Fibroblast of villous mesenchyme (primary cell): Measurements from ENCODE around the gene TOMM22. TPM values are rescaled to one million over a fixed set of nuclear protein-coding genes. Genes with fewer than 3 reads are reported as not detected.
A peak's percentile ranks its signal among the peaks of the same experiment; 100 is the strongest.

Experiments used
- DNase-seq: peaks from one replicate; pipeline ENCODE4 v3.0.0-alpha.2; 2010; ENCODE audit warnings: low read depth
- H3K4me3 ChIP-seq: 2 replicates; pipeline ENCODE4 v1.5.1; 2011; ENCODE audit warnings: low read depth, mild to moderate bottlenecking, low read length
- CTCF ChIP-seq: IDR thresholded peaks from 2 replicates; pipeline ENCODE4 v1.5.1; 2012; ENCODE audit warnings: low read depth, mild to moderate bottlenecking, low read length; ENCODE audit not compliant: insufficient read depth
- total RNA-seq: library from RNA; depleted of rRNA; stranded (reverse); fragments of >200 nt; gene quantifications from 2 replicates; pipeline ENCODE4 v1.2.3, GENCODE V29; 2012

Gene TOMM22
- total RNA-seq, 1 donor = 88.9 TPM

- no peak for TF ChIP-seq CTCF
- H3K4me3 ChIP-seq = no peak overlapping the region
- DNase-seq = no peak
These were observed 6.9 kb upstream of the TOMM22 start for GRCh38 chr22:38674888-38675287.

GRCh38 chr22:38675833-38676232, 5.9 kb upstream of the TOMM22 start:
- TF ChIP-seq CTCF = no peak
- DNase-seq = no peak
- no peak overlapping the region for H3K4me3 ChIP-seq

GRCh38 chr22:38684895-38685294, 3.1 kb downstream of the TOMM22 start:
- no peak for DNase-seq
- TF ChIP-seq CTCF = no peak

GRCh38 chr22:38685761-38686160, 4.0 kb downstream of the TOMM22 start:
- no peak for TF ChIP-seq CTCF
- DNase-seq = no peak
- no peak overlapping the region for H3K4me3 ChIP-seq

More at GRCh38 chr22:38684895-38685294, 3.1 kb downstream of the TOMM22 start:
- no peak overlapping the region for H3K4me3 ChIP-seq

GRCh38 chr22:38689651-38690050, 7.9 kb downstream of the TOMM22 start:
- no peak overlapping the region for H3K4me3 ChIP-seq
- no peak for DNase-seq
- TF ChIP-seq CTCF = no peak

GRCh38 chr22:38694049-38694448, 12.3 kb downstream of the TOMM22 start:
- no peak for TF ChIP-seq CTCF
- H3K4me3 ChIP-seq = no peak overlapping the region

GRCh38 chr22:38694940-38695339, 13.2 kb downstream of the TOMM22 start:
- peak; percentile 33 for DNase-seq
- H3K4me3 ChIP-seq = no peak overlapping the region
- no peak for TF ChIP-seq CTCF

More at GRCh38 chr22:38694049-38694448, 12.3 kb downstream of the TOMM22 start:
- peak; percentile 86 for DNase-seq
